D341Med (cell line): ENCODE data around the gene GALNT2.

Source experiments
- DNase-seq: peaks from one replicate; pipeline ENCODE4 v3.0.0; 2012; ENCODE audit warnings: low spot score

GALNT2 gene

GRCh38 chr1:230066466-230067404, at the start of gene GALNT2:
Gene GALNT2 (plus strand): TSS chr1:230067238. CDS start chr1:230067281, 43 bp downstream.
- peak; percentile 99 for DNase-seq

- no peak for DNase-seq
Measured at GRCh38 chr1:230020451-230020850, 46.6 kb upstream of the GALNT2 start.

DNA sequence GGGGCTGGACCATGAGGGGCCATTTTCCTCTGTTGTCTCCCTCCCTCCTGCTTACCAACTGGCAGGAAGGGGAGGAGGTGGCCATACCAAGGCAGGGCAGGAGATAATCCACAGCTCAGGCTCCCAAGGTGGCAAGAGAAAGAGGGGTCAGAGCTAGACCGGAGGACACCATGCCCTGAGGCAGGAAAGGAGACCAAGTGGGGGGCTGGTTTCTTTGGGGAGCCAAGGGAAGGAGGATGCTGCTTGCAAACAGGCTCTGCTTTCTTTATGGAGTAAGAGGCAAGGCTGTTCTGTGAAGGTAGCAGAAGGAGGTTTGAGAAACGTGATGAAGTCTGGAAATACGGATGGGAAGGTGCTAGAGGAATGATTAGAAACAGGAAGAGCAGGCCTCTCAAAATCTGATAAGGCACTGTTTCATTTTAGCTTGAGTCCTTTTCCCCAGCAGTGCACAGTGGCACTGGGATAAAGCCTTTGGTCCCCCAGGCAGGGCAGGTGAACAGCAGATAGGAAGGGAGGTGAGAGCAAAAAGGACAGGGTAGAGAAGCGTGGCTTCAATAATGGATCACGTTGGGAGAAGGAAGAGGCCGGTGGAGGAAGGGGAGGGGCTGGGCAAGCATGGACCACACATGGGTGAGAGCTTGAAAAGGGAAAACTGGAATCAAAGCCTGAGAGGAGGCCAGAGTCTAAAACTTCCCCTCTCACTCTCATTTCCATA, 44.2 kb upstream of the GALNT2 start:
- DNase-seq: no peak

- no peak for DNase-seq
Measured at GRCh38 chr1:230025686-230026085, 41.4 kb upstream of the GALNT2 start.

DNA sequence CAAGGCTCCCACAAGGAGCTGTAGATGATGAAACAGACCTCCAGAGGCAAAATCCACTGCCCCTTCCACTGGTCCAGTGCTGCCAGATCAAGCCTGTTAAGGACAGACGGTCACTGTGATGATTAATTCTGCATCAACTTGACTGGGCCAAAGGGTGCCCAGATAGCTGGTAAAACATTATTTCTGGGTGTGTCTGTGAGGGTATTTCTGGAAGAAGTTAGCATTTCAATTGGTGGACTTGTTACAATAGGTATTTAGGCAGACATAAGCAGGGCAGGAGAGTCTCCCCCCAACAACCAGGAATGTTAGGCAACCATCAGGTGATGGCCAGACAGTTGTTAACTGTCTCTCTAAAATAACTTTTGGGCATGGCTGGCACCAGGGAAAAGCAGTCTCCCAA, 40.9 kb upstream of the GALNT2 start:
- no peak for DNase-seq

- DNase-seq: no peak
Measured at GRCh38 chr1:230026572-230026971, 40.5 kb upstream of the GALNT2 start.

DNA sequence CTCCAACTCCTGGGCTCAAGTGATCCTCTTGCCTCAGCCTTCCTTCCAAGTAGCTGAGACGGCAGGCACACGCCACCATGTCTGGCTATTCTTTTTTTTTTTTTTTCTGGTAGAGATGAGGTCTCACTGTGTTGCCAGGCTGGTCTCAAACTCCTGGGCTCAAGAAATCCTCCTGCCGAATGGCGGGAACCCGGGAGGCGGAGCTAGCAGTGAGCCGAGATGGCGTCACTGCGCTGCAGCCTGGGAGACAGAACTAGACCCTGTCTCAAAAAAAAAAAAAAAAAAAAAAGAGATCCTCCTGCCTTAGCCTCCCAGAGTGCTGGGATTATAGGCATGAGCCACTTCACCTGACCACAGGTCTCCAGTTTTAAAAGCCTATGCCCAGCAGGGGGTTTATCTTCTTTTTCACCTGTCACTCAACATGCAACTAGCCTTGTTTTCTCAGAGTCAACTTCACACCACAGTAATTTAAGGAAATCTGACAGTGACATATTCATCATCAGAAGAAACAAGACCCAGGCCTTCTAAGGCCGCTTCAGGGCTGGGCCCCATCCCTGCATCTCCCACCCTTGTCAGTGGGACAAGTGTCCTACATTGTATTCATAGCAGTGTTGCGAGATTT, 38.3 kb upstream of the GALNT2 start:
- no peak for DNase-seq

GRCh38 chr1:230029244-230029941, 37.6 kb upstream of the GALNT2 start:
- DNase-seq: no peak

- no peak for DNase-seq
Measured at GRCh38 chr1:230030122-230030821, 36.8 kb upstream of the GALNT2 start.

GRCh38 chr1:230031131-230031530, 35.9 kb upstream of the GALNT2 start:
- no peak for DNase-seq

DNA sequence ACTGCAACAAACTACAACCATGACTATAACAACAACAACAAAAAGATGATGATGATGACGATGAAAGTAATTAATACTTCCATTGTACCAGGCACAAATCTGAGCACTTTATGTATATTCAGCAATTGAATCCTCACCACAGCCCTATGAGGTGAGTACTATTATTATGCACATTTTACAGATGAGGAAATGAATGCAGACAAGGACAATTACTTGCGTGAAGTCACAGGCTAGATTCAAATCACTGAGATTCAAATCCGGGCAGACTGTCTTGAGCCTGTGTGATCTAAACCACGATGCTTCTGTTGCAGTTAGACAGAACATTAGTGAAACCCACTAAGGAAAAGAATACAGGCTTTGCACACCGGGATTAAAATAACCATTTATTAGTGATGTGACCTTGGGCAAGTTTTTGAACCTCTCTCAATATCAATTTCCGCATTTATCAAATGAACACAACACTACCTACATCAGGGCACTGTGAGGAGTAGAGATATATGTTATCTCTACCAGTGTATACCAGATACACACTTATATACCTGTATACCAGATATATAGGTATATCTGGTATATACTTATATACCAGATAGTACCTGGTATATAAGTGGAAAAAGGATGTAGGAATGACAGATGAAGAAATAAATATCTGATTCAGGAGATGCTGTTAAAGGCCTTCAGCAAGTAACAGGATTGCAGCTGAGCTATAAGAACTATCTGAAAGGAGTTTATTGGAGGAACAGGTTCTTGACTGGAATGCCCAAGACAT, 34.3 kb upstream of the GALNT2 start:
- no peak for DNase-seq

- no peak for DNase-seq
Measured at GRCh38 chr1:230037261-230037660, 29.8 kb upstream of the GALNT2 start.

GRCh38 chr1:230040440-230040839, 26.6 kb upstream of the GALNT2 start:
- DNase-seq: no peak

GRCh38 chr1:230043081-230043480, 24.0 kb upstream of the GALNT2 start:
- DNase-seq: no peak

GRCh38 chr1:230044729-230045128, 22.3 kb upstream of the GALNT2 start:
- no peak for DNase-seq

DNA sequence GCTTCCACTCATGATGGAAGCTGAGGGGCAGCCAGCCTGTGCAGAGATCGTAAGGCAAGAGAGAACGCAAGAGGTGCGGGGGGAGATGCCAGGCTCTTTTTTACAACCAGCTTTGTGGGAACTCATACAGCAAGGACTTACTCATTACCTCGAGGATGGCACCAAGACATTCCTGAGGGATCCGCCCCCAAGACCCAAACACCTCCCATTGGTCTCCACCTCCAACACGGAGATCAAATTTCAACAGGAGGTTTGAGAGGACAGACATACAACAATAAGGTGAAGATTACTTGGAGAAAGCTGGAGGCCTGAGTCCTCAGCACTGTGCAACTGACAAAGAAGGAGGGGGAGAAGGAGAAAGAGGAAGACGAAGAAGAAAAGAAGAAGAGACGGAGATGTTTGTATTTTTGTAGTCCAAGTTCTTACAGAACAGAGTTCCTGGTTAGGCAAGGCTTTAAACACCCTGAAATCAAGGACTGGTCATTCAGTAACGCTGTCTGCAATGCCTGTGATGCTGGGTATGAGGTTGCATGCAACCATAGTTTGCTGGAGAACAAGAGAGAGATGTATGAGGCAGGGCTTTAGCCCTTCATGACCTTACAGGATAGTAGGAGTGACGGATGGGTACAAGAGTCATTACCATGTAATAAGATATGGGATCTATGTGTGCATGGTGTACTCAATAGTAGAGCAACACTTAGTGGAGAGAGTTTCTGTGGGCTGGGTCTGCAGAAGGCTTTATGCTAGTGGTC, 19.7 kb upstream of the GALNT2 start:
- DNase-seq: no peak

DNA sequence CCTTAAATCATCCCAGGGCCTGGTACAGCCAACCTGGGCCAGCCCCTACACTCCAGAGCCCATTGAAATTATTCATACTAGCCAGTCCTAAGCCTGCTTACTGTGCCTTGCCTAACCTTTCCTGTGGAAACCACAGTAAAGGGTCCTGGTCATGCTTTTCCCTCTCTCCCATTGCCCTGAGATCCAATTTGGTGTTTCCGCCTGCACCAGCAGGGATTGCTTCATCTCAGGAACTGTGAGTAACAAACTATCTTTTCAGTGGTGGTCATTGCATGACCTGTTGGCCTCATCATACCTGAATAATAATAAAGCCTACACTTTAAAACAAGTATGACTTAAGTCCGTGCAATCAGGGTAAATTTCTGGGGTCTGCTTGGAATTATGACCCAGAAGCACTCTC, 18.7 kb upstream of the GALNT2 start:
- no peak for DNase-seq

DNA sequence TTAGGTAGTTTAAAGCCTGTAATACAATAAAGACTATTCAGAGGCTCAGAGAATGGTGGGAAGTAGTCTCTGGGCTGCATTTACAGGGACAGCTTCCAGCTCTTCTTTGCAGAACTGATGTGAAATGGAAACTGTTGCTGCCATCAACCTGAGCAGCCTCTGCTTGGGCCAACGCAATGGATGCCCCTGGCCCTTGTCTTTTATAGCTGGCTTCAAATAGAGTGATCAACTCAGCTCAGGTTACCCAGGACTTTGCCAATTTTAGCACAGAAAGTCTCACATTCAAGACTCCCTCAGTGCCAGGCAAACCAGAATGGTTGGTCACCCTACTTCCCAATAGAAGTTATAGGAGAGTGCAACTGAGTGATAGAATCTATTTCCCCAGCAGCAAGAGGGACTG, 18.1 kb upstream of the GALNT2 start:
- no peak for DNase-seq

GRCh38 chr1:230049731-230050130, 17.3 kb upstream of the GALNT2 start:
- no peak for DNase-seq
